Jurkat, Clone E6-1 (cell line): Measurements from ENCODE around the gene GPR84.

Experiments
- DNase-seq: peaks from one replicate; pipeline ENCODE4 v3.0.0-alpha.2; 2011; ENCODE audit warnings: low read depth, low spot score
- H3K4me3 ChIP-seq: 2 replicates; pipeline ENCODE4 v1.5.1; 2011; ENCODE audit warnings: mild to moderate bottlenecking, low read length, control low read depth, moderate library complexity

Gene GPR84

GRCh38 chr12:54393207-54393609 lies 28.9 kb upstream of the GPR84 start:
- H3K4me3 ChIP-seq = no peak overlapping the region
- no peak for DNase-seq

- no peak for DNase-seq
- H3K4me3 ChIP-seq = no peak overlapping the region
Measured at GRCh38 chr12:54392485-54393206, 28.4 kb upstream of the GPR84 start.

- no peak for DNase-seq
- H3K4me3 ChIP-seq = peak overlapping the region; percentile 33
Measured at GRCh38 chr12:54390668-54391551, 26.6 kb upstream of the GPR84 start.

DNA sequence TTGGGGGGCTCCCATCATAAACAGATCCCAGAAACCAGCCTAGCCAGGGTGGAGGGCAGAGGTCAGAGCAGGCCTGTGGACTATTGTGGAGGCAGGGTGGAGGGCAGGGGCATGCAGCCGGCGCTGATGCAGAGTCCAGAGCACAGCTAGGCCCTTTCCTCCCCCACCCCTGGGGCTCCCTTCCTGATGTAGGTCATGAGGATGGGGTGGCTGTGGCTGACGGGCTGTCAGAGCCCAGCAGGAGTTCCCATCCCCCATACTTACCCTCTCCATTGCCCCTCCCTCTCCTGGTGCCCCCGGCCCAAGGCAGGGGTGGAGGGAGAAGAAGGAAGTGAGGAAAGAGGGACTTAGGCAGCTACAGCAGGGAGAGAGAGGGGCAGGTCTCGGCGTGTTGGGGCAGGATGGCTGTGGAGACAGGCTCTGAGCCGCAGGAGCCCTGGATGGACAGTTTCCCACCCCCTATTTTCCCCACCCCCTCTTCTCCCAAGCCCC lies 25.9 kb upstream of the GPR84 start:
- DNase-seq = no peak
- no peak overlapping the region for H3K4me3 ChIP-seq

- DNase-seq = no peak
- no peak overlapping the region for H3K4me3 ChIP-seq
Measured at GRCh38 chr12:54389607-54390175, 25.4 kb upstream of the GPR84 start.

GRCh38 chr12:54389134-54389508 lies 24.8 kb upstream of the GPR84 start:
- no peak for DNase-seq
- no peak overlapping the region for H3K4me3 ChIP-seq

GRCh38 chr12:54388237-54389133 lies 24.2 kb upstream of the GPR84 start:
- peak; percentile 46 for DNase-seq
- H3K4me3 ChIP-seq = no peak overlapping the region

- no peak overlapping the region for H3K4me3 ChIP-seq
- DNase-seq = no peak
Measured at GRCh38 chr12:54387114-54387467, 22.8 kb upstream of the GPR84 start.

DNA sequence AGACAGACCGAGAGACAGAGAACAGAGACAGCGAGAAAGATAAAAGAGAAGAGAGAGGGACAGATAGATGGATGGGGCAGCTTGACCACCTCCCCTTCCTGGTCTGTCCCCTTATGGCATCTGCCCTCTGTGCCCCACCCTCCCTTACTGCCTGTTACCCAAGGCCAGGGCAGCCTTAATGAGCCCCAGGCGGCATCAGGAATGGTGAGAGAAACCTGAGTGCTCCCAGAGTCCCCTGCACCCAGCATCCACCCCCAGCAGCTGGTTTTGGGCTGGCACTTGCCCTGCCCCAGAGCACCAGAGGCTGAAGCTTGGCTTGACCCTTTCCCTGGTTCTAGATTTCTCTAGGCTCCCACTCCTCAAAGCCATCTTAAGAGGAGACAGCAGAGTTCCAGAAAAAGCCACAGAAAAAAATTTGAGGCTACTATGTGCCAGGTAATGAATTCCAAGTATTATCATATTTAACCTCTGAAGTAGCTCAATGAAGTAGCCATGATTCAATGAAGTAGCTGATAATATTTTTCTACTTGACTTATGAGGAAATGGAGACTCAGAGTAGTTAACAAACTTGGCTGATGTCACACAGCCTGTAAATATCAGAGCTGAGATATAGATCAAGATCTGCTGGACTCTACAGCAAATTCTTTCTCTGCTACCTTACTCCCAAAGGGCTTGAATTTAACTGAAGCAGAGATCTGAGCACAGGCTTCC lies 22.3 kb upstream of the GPR84 start:
- no peak overlapping the region for H3K4me3 ChIP-seq

GRCh38 chr12:54385251-54385914 lies 21.1 kb upstream of the GPR84 start:
- no peak overlapping the region for H3K4me3 ChIP-seq
- DNase-seq = no peak

More for the DNA sequence above, 22.3 kb upstream of the GPR84 start:
- no peak for DNase-seq

- no peak for DNase-seq
Measured at GRCh38 chr12:54384591-54385041, 20.3 kb upstream of the GPR84 start, which contains the start of gene ZNF385A. Gene ZNF385A (minus strand): TSS chr12:54384733. CDS start chr12:54384514, 219 bp downstream.

DNA sequence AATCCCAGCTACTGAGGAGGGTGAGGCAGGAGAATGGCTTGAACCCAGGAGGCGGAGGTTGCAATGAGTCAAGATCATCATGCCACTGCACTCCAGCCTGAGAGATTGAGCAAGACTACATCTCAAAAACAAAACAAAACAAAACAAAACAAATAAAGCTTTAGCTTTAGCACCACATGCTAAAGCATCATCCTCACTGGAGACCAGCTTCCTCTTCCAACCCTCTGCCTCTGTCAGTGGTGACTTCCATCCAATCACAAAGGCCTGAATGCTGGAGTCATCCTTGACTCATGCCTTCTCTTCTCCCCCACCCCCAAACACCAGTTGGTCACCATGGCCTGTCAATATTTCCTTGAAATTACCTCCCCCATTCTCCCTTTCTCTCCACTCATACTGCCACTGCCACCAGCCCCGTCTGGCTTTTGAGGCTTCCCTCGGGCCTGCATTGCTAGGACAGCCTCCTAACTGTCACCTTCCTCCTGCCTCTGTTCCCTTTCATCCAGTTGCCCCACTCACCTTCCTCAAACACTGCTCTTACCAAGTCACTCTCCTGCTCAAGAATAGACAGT lies 18.8 kb upstream of the GPR84 start:
- no peak overlapping the region for H3K4me3 ChIP-seq
- no peak for DNase-seq

More at GRCh38 chr12:54384591-54385041, 20.3 kb upstream of the GPR84 start, which contains the start of gene ZNF385A:
- H3K4me3 ChIP-seq = no peak within 1 kb of the TSS

GRCh38 chr12:54381136-54381535 lies 16.9 kb upstream of the GPR84 start:
- no peak for DNase-seq

DNA sequence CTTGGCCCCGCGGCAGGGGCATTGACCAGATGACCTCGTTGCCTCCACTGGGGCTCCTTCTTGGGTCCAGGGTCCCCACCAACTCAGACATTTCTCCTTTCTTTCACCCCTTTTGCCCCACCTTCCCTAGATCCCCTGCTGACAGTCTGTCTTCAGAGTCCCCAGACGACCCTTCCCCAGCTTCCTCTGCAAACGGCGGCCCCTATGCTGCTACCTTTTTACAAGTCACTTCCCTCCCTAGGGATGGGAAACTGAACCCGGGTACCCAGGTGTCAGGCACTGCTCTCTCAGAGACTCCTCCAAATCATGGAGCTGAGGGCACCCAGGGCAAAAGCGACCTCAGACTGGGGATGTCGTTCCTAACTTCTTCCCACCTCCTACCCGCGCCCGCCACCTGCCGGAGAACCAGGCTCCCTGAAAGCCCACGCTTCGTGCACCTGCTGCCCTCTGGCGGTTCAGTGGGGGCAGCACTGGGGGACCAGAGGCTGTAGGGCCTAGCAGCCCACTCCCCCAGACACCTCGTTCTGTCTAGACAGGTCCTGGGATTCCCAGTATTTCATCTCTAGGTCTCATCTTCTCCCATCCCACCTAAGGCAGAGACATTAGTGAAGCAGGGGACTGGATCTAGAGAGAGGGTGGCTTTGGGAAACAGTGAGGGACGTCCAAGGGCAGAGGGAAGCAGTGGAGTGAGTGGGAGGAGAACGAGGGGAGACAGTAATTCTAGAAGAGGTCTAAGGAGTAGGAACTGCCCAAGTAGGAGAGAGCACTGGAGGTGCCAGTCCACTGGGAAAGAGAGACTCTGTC lies 15.3 kb upstream of the GPR84 start:
- peak; percentile 69 for DNase-seq
- H3K4me3 ChIP-seq = peak overlapping the region; percentile 34

More at GRCh38 chr12:54381136-54381535, 16.9 kb upstream of the GPR84 start:
- H3K4me3 ChIP-seq = no peak overlapping the region

- DNase-seq = no peak
- H3K4me3 ChIP-seq = no peak overlapping the region
Measured at GRCh38 chr12:54378796-54379397, 14.6 kb upstream of the GPR84 start.
